ENCODE results near the gene ZDHHC14.

GRCh38 chr6:157615951-157616350, 235.0 kb downstream of the ZDHHC14 start:
- TF ChIP-seq CTCF (conservative IDR thresholded peaks at IDR 0.05; ENCODE audit: low read depth in 2 of 2): no peak
- no peak for TF ChIP-seq EZH2 (IDR thresholded peaks at IDR 0.05; ENCODE audit: low read depth, unreplicated experiment)
- TF ChIP-seq POLR2AphosphoS5 (IDR thresholded peaks at IDR 0.05; ENCODE audit: low read depth): no peak
- TF ChIP-seq EZH2phosphoT487 (IDR thresholded peaks at IDR 0.05; ENCODE audit: unreplicated experiment): no peak
- no peak for TF ChIP-seq ETS1 (IDR thresholded peaks at IDR 0.05)
- no peak for TF ChIP-seq CREB1 (CRISPR knock-in tag; IDR thresholded peaks at IDR 0.05; ENCODE audit: low read depth)
- TF ChIP-seq ZNF331 (CRISPR knock-in tag; IDR thresholded peaks at IDR 0.05; ENCODE audit: low read depth): no peak
- no peak for TF ChIP-seq REST (IDR thresholded peaks at IDR 0.05; ENCODE audit: unreplicated experiment)
- TF ChIP-seq JUNB (IDR thresholded peaks at IDR 0.05; ENCODE audit: unreplicated experiment): no peak
- TF ChIP-seq ZNF114 (CRISPR knock-in tag; IDR thresholded peaks at IDR 0.05): no peak
